NCI-H446 (cell line): ENCODE results near the gene ACAD10.
"Not testable (repeated sequence)": the region's sequence is repeated elsewhere in the genome, so short reads cannot be mapped to it uniquely, and the experiment has no call there.

Experiments
- DNase-seq, 2 experiments: peaks; one replicate each; lab custom pipeline; 2025; lab: John Stamatoyannopoulos, UW

Gene ACAD10

DNA sequence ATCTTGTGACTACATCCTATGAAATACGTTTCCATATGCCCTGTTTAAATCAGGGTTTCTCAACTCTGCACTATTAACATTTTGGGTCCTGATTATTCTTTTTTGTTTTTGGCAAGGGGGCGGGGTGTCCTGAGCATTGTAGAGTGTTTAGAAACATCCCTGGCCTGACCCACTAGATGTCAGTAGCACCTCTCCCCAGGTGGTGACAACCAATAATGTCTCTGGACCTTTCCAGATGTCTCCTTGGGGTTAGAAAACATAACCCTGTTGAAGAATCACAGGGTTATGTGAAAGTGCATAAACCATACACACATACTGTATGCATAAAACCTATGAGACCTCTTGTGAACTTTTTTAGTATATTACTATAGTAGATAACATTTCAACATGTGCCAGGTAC lies 1.4 kb downstream of the ACAD10 start:
- no peak for DNase-seq

DNA sequence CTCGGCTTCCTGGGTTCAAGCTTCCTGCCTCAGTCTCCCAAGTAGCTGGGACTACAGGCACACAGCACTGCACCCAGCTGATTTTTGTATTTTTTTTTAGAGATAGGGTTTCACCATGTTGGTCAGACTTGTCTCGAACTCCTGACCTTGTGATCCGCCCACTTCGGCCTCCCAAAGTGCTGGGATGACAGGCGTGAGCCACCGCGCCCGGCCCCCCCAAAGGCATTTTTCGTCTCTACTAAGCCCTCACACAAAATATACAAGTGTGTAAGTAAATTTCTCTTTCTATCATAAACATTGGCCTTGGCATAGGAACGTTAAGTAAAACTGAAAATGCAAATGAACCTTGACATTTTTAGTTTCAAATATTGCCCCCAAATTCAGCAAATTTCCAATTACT lies 2.1 kb downstream of the ACAD10 start:
- no peak for DNase-seq

DNA sequence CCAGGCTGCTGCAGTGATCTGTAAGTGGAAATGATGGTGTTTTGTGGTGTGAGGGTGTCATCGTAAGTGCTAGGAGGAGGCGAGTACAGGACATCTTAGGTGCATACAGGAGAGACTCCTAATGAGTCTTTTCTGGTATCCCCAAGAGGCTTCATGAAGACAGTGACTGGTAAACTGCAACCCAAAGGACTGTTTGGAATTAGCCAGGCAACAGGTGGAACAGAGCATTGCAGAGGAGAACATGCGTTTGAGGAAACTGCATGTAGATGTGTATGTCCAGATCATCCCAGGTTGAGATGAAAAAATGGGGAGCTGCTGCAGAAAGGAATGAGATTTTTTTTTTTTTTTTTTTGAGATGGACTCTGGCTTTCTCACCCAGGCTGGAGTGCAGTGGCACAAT lies 5.4 kb downstream of the ACAD10 start:
- no peak for DNase-seq

DNA sequence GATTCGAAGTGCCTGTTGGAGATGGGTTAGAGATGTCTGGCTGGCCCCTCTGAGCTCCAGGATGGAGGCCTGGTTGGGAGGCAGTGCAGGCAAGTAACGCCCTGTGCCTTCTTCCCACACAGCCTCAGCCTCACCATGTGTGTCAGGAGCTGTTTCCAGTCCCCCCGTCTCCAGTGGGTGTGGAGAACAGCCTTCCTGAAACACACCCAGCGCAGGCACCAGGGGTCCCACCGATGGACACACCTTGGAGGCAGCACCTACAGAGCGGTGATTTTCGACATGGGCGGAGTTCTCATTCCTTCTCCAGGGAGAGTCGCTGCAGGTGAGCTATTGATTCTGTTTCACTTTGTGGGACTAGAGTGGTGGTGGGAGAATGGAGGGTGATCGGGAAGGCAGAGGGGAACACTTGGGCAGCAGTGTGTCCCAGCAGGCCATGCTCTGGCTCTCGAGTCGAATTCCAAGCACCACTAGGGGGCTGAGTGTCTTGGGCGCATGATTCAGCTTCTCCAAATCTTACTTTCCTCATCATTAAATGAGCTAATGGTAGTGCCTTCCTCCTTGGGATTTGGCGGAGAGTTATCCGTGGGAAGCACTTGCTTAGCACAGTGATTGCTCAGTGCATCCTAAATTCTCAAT lies 6.8 kb downstream of the ACAD10 start:
- DNase-seq: no peak

DNA sequence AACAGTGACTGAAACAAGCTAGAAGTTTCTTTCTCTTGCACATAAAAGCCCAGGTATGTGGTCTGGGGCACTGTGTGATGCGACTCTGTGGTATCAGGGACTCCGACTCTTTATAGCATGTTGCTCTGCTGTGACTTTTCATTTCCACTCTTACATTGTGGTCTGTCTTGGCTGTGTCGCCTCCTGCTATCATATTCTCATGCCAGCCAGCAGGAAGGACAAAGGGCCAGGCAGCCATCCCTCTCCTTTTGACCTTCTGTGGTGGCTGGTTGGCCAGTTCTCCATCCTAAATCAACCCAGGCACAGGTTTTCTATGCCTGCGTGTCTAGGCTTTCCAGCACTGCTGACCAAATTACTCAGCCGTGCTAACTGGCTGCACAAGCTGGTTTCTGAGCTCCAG lies 8.0 kb downstream of the ACAD10 start:
- no peak for DNase-seq

DNA sequence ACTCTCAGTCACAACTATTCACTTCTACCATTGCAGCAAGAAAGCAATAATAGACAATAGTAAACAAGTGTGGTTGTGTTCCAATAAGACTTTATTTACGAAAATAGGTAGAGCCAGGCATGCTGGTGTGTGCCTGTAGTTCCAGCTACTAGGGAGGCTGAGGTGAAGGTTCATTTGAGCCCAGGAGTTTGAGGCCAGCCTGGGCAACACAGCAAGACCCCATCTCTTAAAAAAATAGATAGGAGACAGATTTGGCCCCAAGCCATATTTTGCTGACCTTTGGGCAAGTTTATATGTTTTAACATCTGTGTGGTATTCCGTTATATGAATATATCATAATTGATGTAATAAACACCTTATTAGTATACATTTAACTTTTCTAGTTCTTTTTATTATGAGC lies 14.1 kb downstream of the ACAD10 start:
- DNase-seq: no peak

DNA sequence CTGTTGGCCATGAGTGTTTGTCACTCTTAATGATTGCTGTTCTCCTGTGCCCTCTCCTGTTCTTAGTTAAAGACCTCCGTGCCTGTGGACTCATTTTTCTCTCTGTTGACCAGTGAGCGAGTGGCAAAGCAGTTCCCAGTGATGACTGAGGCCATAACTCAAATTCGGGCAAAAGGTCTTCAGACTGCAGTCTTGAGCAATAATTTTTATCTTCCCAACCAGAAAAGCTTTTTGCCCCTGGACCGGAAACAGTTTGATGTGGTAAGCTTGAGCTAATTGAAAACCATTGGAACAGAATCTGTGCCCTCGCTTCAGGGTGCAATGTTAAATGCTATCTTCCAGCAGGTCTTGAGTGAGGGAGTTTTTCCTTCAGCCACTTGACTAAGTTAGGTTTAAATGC lies 19.8 kb downstream of the ACAD10 start:
- no peak for DNase-seq

DNA sequence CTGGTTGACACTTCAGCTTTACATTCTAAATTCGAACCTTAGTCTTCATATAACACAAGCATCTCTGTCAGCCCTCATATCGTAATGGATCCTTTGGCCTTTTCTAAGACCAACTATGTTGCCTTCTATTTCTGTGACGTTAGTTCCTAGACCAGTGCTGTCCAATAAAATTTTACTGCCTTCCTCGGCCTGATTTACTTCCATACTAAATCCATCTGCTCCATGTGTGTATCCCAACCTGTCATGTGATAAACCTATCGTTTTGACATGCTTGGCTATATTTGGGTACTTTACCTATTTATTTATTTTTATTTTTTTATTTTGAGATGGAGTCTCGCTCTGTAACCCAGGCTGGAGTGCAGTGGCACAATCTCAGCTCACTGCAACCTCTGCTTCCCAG lies 20.3 kb downstream of the ACAD10 start:
- DNase-seq: no peak

DNA sequence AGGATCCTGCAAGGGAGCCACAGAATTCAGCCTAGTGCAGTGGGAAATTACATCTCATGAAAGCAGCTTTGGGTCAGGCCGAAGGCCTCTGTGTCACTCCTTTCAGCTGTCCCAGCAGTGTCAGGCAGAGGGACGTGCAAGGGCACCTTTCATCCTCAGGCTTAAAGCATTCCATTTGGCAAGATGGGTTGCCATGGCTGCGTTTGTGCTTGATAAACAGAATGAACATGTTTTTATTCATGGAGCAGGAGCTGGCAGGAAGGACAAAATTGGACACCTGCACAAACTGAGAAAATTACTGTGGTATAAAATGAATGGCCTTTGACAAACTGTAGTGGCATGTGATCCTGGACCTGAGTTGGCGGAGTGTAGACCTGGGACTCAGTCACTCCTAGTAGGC lies 29.4 kb downstream of the ACAD10 start:
- DNase-seq: no peak

DNA sequence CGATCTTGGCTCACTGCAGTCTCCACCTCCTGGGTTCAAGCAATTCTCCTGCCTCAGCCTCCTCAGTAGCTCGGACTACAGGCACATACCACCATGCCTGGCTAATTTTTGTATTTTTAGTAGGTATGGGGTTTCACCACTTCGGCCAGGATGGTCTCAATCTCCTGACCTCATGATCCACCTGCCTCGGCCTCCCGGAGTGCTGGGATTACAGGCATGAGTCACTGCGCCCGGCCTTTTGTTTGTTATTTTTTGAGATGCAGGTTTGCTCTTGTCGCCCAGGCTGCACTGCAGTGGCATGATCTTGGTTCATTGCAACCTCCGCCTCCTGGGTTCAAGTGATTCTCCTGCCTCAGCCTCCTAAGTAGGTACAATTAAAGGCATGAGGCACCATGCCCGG lies 33.5 kb downstream of the ACAD10 start:
- DNase-seq: not testable (repeated sequence)

DNA sequence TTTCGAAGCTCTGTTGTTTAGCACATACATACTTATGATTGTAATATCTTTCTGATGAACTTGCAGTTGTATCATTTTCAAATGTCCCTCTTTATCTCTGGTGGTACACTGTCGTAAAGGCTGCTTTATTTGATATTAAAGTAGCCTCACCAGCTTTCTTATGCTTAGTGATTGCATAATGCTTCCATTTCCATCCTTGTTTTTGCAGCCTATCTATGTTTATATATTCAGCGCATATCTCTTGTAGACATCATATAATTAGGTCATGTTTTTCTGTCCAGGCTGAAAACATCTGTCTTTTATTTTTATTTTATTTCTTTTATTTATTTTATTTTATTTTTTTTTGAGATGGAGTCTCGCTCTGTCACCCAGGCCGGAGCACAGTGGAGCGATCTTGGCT lies 34.6 kb downstream of the ACAD10 start:
- no peak for DNase-seq

DNA sequence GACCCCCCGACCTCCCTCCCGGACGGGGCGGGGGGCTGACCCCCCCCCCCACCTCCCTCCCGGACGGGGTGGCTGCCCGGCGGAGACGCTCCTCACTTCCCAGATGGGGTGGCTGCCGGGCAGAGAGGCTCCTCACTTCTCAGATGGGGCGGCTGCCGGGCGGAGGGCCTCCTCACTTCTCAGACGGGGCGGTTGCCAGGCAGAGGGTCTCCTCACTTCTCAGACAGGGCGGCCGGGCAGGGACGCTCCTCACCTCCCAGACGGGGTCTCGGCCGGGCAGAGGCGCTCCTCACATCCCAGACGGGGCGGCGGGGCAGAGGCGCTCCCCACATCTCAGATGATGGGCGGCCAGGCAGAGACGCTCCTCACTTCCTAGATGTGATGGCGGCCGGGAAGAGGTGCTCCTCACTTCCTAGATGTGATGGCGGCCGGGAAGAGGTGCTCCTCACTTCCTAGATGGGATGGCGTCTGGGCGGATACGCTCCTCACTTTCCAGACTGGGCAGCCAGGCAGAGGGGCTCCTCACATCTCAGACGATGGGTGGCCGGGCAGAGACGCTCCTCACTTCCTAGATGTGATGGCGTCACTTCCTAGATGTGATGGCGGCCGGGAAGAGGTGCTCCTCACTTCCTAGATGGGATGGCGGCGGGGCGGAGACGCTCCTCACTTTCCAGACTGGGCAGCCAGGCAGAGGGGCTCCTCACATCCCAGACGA lies 38.0 kb downstream of the ACAD10 start:
- not testable (repeated sequence) for DNase-seq

DNA sequence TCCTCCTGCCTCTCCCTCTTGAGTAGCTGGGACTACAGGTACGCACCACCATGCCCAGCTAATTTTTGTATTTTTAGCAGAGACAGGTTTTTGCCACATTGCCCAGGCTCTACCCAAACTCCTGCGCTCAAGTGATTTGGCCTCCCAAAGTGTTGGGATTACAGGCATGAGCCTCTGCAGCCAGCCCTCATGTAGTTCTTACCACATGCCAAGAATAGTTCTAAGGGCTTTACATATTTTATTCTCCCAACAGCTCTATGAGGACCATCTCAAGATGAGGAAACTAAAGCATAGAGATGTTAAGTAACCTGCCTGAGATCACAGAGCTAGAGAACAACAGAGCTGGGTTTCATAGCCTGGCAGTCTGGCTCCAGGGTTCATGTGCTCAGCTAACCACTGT lies 42.9 kb downstream of the ACAD10 start:
- DNase-seq: no peak

DNA sequence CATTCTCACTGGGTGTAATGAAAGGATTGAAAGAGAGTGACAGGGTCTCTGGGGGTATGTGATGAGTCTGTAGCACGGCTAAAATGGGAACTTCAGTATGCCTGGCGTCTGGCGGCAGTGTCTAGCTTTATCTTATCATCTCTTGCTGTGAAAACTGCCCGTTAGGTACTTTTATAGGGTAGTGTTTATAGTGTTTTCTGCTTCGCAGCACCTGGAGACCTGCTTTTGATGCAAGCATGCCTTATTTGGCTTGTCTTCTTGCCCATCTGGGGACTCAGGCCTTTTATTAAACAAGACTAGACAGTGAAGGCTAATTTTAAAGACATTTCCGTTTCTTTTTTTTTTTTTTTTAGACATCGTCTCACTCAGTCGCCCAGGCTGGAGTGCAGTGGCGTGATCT lies 44.6 kb downstream of the ACAD10 start:
- no peak for DNase-seq

DNA sequence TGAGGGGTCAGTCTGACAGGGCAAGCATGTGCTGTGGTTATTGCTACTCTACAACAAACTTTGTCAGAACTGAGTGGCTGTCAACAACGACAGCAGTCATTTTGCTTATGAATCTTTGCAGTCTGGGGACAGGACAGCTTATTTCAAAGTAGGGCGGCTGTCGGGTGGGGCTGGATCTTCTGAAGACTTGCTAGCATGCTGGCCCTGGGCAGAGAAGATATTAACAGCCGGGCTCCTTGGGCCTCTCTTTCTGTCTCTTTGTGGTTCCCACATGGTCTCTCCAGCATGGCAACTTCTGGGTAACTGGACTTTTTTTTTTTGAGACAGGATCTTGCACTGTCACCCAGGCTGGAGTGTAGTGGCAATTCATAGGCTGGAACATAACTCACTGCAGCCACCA lies 46.9 kb downstream of the ACAD10 start:
- no peak for DNase-seq

DNA sequence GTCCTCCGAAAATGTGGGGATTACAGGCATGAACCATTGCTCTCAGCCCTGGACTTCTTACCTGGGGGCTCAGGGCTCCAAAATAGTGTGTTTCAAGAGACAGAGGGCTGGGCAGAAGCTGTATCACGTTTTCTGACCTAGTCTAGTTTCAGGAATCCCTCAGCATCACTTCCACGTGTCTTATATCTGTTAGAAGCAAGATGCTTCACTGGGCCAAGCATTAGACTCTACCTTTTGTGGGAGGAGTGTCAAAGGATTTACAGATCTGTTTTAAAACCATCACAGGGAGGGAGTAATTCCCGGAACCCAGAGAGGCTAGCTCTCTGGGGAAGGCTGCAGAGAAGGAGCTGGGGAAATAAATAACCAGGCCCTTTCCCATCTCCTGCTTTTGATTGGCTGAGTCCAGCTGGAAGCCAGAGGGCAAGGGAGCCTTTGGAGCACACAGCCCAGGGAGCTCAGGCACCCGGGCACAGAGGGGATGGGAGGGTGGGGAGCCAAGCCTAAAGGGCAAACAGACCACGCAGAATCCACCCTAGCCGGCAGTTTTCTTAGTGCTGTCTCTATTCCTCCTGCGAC lies 47.6 kb downstream of the ACAD10 start:
- DNase-seq: no peak

DNA sequence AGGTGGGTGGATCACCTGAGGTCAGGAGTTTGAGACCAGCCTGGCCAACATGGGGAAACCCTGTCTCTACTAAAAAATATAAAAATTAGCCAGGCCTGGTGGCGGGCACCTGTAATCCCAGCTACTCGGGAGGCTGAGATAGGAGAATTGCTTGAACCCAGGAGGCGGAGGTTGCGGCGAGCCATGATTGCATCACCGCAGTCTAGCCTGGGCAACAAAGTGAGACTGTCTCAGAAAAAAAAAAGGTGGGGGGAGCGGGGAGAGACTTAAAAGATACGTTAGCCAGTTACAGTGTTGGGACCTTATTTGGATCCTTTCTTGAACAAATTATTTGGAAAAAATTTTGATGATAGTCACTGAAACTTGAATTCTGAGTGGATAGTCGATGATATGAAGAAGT lies 53.7 kb downstream of the ACAD10 start:
- not testable (repeated sequence) for DNase-seq

DNA sequence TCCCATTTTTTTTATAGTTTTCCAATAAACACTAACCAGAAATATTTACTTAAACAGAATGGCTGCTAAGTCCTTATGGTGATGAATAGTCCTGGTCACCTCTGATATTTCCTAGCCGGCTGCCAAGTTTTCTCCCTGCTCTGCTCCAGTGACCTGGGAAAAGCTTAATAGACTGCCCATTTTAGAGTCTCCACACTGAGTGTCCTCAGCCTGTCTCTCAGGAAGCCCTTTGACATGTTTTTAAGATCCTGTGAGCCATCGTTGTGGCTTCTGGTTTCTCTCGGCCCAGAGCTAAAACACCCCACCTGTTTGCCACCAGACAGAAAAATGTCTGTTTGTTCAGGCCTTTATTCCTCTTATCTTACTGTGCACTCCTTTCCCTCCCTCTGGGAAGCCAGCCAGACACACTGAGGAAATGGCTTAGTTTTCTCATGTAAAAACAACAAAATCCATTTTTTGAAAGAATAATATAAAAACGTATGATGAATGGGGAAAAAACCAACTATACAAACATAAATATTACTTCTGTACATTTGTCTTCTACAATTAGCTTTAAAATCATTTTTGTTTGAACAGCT lies 55.5 kb downstream of the ACAD10 start:
- DNase-seq: no peak

DNA sequence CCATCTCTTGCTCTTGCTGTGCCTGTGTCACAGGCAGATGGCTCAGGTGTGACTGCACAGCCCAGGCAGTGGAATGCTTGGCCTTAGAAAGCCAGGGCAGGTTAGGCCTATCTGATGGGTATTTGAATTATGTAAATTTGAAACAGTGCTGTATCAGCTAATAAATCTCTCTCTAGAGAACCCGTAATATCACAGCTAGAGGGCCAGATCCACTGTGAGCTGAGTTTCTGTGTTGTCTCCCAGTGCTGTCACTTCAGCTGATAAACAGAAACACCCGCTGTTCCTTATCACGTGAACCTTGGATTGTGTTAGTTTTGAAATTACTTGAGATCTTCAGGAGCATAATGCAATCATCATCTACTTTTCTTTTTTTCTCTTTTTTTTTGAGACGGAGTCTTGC lies 59.4 kb downstream of the ACAD10 start:
- DNase-seq: no peak

DNA sequence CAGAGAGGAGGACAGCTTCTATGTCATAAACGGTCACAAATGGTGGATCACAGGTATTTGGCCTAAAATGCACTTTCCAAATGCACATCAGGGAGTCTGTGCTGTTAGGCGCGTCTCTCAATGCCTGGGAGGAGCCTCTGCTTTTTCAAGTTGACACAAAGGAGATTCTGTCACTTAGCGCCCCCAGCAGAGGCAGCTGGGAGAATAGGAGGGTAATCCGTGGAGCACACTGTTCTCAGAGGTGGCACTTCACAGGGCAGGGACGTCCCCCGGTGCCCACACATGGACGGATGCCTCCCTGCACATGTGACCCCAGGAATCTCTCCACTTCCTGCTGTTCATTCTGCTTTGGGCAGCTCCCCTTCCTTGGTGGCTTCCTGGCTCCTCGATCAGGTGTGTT lies 61.5 kb downstream of the ACAD10 start:
- no peak for DNase-seq

DNA sequence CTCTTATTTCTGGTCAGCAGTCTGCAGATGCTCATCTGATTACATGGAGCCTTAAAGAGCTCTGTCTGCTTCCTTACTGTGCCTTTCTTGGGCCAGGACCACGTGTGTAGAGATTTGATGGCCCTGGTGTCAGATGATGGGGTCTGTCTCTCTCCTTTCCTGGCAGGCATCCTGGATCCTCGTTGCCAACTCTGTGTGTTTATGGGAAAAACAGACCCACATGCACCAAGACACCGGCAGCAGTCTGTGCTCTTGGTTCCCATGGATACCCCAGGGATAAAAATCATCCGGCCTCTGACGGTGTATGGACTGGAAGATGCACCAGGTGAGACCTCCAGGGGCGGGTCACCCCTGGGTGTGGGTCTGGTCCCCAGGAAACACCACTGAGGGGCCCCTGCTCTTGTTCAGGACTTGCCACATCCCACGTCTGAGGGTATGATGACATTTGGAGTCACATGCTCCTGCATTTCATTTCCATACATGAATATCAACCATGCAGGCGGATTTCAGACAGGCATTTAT lies 62.4 kb downstream of the ACAD10 start:
- no peak for DNase-seq

DNA sequence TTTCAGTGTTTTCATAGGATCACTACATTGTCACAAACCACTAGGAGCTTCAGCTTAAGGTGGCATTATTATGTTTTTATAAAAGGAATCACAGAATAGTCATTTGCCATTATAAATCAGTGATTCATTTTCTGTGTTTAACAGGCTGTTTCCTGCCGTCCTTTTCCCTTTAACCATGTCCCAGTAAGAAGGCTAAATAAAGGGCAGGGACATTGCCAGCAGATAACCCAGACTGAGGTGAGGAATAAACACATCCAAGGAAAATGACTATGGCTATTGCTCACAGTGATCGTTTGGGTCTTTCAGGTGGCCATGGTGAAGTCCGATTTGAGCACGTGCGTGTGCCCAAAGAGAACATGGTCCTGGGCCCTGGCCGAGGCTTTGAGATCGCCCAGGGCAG lies 63.0 kb downstream of the ACAD10 start:
- DNase-seq: no peak

DNA sequence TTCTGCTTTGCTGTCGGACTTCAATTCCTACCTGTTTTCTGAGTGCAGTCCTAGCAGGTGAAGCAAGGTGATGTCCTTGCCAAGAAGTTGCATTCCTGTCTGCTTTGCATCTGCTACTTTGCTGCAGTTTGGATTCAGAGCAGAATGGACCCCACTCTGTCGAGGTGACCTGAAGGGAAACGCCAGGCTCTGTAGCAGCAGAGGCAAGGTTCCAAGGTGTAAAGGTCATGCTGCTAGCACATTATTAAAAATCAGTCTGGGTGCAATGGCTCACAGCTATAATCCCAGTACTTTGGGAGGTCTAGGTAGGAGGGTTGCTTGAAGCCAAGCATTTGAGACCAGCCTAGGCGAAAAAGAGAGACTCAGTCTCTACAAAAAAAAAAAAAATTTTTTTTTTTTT lies 63.5 kb downstream of the ACAD10 start:
- no peak for DNase-seq
